ENCODE data around the gene TEX47.

DNA sequence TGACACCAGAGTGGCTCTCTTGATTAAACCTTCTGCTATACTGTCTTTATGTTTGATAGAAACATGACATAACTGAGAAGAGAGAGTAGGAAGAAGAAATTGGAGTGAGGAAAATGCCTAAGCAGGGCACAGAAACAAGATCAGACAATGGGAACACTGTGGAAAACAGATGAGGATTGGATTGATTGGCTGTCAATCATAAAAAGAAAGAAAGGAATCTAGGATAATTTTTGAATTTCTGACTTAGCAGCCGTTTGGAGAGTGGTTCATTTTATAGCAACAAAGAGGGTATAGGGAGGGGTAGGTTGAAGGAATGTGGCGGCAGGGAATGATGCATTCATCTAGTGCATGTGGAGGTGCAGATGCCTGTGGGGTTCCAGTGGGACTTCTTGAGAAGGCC is 7.8 kb downstream of the TEX47 start:
- TF ChIP-seq, protein P1, sequence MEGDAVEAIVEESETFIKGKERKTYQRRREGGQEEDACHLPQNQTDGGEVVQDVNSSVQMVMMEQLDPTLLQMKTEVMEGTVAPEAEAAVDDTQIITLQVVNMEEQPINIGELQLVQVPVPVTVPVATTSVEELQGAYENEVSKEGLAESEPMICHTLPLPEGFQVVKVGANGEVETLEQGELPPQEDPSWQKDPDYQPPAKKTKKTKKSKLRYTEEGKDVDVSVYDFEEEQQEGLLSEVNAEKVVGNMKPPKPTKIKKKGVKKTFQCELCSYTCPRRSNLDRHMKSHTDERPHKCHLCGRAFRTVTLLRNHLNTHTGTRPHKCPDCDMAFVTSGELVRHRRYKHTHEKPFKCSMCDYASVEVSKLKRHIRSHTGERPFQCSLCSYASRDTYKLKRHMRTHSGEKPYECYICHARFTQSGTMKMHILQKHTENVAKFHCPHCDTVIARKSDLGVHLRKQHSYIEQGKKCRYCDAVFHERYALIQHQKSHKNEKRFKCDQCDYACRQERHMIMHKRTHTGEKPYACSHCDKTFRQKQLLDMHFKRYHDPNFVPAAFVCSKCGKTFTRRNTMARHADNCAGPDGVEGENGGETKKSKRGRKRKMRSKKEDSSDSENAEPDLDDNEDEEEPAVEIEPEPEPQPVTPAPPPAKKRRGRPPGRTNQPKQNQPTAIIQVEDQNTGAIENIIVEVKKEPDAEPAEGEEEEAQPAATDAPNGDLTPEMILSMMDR (IDR thresholded peaks at IDR 0.05), result no peak
- no peak for TF ChIP-seq POLR2A (IDR thresholded peaks at IDR 0.05)

Measured in adrenal gland (tissue), 5 donors.